K562 (cell line): ENCODE data around the gene HOXB6. TPM values are rescaled to one million over a fixed set of nuclear protein-coding genes. Genes with fewer than 3 reads are reported as not detected.

Experiments
- ATAC-seq: fragments of 200-7000 bp; cut with Tn5 transposase; 3 replicates; pipeline ENCODE4 v1.9.1; 2020; ENCODE audit warnings: moderate library complexity
- BruUV-seq: library from RNA; stranded (reverse); fragments of 400-500 nt; replicated peaks from 2 replicates; lab custom pipeline; 2021; lab: Mats Ljungman, UMichigan
- CTCF ChIA-PET: fragments of 300-600 bp; formaldehyde crosslinking; extraction: SDS; loops from one replicate; lab custom pipeline; 2021; ENCODE audit warnings: low intra/inter-chr PET ratio; lab: Yijun Ruan, JAX
- POLR2A ChIA-PET: fragments of 300-600, 350-650 bp; sonication (Branson Sonifier 250); formaldehyde crosslinking; extraction: SDS; loops from one replicate; lab custom pipeline; 2021; ENCODE audit warnings: antibody characterized with exemption, inconsistent platforms; lab: Yijun Ruan, JAX
- DNase-seq, 4 experiments: peaks; one replicate each; pipeline versions ENCODE4 v3.0.0 to v3.0.0-alpha.2; 2011 to 2018; ENCODE audit warnings: low spot score in 3 of 4, mixed read lengths in 3 of 4; ENCODE audit errors: extremely low read depth in 1 of 4
- FAIRE-seq: peaks from 2 replicates; lab custom pipeline; 2011; peaks lifted over from hg19 to GRCh38; lab: Jason Lieb, UNC
- H2AFZ ChIP-seq: 2 replicates; pipeline ENCODE4 v1.6.0; 2011; ENCODE audit warnings: low read depth, low read length, control low read depth, inconsistent platforms
- H3K27ac ChIP-seq: fragments of 200-600 bp; 3 replicates; pipeline ENCODE4 v1.8.0; 2011; ENCODE audit warnings: low read depth, mild to moderate bottlenecking, control low read depth, inconsistent platforms, low read length, moderate library complexity, mixed read lengths; ENCODE audit errors: extremely low read depth
- H3K27me3 ChIP-seq, 2 experiments: fragments of 300-600 bp in 1 of 2; 2 replicates in 1 of 2; 3 replicates in 1 of 2; pipeline versions ENCODE4 v1.6.0 to v1.8.0; 2011; ENCODE audit warnings: inconsistent platforms in 2 of 2, low read length in 2 of 2, mild to moderate bottlenecking in 1 of 2, mixed read lengths in 1 of 2, moderate library complexity in 1 of 2; ENCODE audit not compliant: control insufficient read depth in 2 of 2, insufficient read depth in 2 of 2
- H3K36me3 ChIP-seq: fragments of 300-600 bp; 3 replicates; pipeline ENCODE4 v1.8.0; 2011; ENCODE audit warnings: mild to moderate bottlenecking, low read length, inconsistent platforms; ENCODE audit not compliant: control insufficient read depth, insufficient read depth
- H3K4me1 ChIP-seq, 2 experiments: fragments of 200-600 bp in 1 of 2; replicated peaks in 1 of 2; 2 replicates in 1 of 2; 3 replicates in 1 of 2; pipeline versions ENCODE4 v1.5.1 to v1.8.0; 2011; ENCODE audit warnings: inconsistent platforms in 2 of 2, low read length in 2 of 2, mild to moderate bottlenecking in 1 of 2, mixed read lengths in 1 of 2, moderate library complexity in 1 of 2; ENCODE audit not compliant: control insufficient read depth in 2 of 2, insufficient read depth in 2 of 2
- H3K4me2 ChIP-seq: 2 replicates; pipeline ENCODE4 v1.6.1; 2011; ENCODE audit warnings: low read length, control low read depth, inconsistent platforms, mixed read lengths; ENCODE audit not compliant: insufficient read depth
- H3K4me3 ChIP-seq: fragments of 200-600 bp; sonication (generic), shearing (Covaris generic); 2 replicates; pipeline ENCODE4 v1.5.1; 2016; ENCODE audit warnings: control low read depth, inconsistent platforms
- H3K79me2 ChIP-seq: fragments of 200-600 bp; 3 replicates; pipeline ENCODE4 v1.8.0; 2011; ENCODE audit warnings: low read length, inconsistent platforms; ENCODE audit not compliant: control insufficient read depth, insufficient read depth
- H3K9ac ChIP-seq, 2 experiments: 2 replicates each; pipeline versions ENCODE4 v1.6.0 to v1.6.1; 2011; ENCODE audit warnings: low read depth in 2 of 2, low read length in 2 of 2, control low read depth in 1 of 2, inconsistent platforms in 1 of 2, mild to moderate bottlenecking in 1 of 2, mixed read lengths in 1 of 2; ENCODE audit not compliant: insufficient read depth in 1 of 2
- H3K9me1 ChIP-seq: one replicate; pipeline ENCODE4 v1.6.0; 2011; ENCODE audit warnings: inconsistent platforms, mild to moderate bottlenecking, low read length, moderate library complexity; ENCODE audit not compliant: control insufficient read depth, insufficient read depth
- H3K9me3 ChIP-seq: replicated peaks from 2 replicates; pipeline ENCODE4 v1.5.1; 2011; ENCODE audit warnings: low read depth, low read length, inconsistent platforms; ENCODE audit not compliant: control insufficient read depth, insufficient read depth
- H4K20me1 ChIP-seq: replicated peaks from 2 replicates; pipeline ENCODE4 v1.6.1; 2011; ENCODE audit warnings: low read length, inconsistent platforms, mixed read lengths; ENCODE audit not compliant: control insufficient read depth, insufficient read depth
- CBX5 ChIP-seq: IDR thresholded peaks from 2 replicates; pipeline ENCODE4 v1.6.1; 2014; ENCODE audit warnings: low read depth, borderline replicate concordance
- CTBP1 ChIP-seq: fragments of 450-650 bp; IDR thresholded peaks from 2 replicates; pipeline ENCODE4 v1.6.1; 2016; ENCODE audit warnings: borderline replicate concordance
- ILK ChIP-seq: fragments of 450-650 bp; IDR thresholded peaks from 2 replicates; pipeline ENCODE4 v1.6.1; 2016; ENCODE audit warnings: missing genetic modification characterization, low read depth, mild to moderate bottlenecking, missing compliant biosample characterization, moderate library complexity, borderline replicate concordance
- KLF13 ChIP-seq: fragments of 450-650 bp; IDR thresholded peaks from 2 replicates; pipeline ENCODE4 v1.6.1; 2016; ENCODE audit warnings: missing genetic modification characterization, low read depth, mild to moderate bottlenecking, missing compliant biosample characterization, moderate library complexity, borderline replicate concordance
- MAZ ChIP-seq, 2 experiments: fragments of 450-650 bp in 1 of 2; sonication (generic) in 1 of 2; formaldehyde crosslinking; IDR thresholded peaks in 1 of 2; conservative IDR thresholded peaks in 1 of 2; 2 replicates each; pipeline versions ENCODE4 v1.4.0 to v1.5.0; 2020; ENCODE audit warnings: mild to moderate bottlenecking in 1 of 2, missing genetic modification reagents in 1 of 2
- MBD2 ChIP-seq: sonication (generic); IDR thresholded peaks from 2 replicates; pipeline ENCODE4 v1.6.1; 2016; ENCODE audit warnings: low read depth, borderline replicate concordance
- STAT6 ChIP-seq: sonication (generic); formaldehyde crosslinking; IDR thresholded peaks from 2 replicates; pipeline ENCODE4 v1.8.1; 2023; ENCODE audit warnings: mild to moderate bottlenecking, missing genetic modification reagents
- THAP12 ChIP-seq: fragments of 250-450 bp; sonication (Bioruptor Pico); IDR thresholded peaks from 2 replicates; pipeline ENCODE4 v1.9.0; 2021; ENCODE audit warnings: mild to moderate bottlenecking, inconsistent platforms
- THRAP3 ChIP-seq: fragments of 450-650 bp; IDR thresholded peaks from 2 replicates; pipeline ENCODE4 v1.6.1; 2016; ENCODE audit warnings: mild to moderate bottlenecking, inconsistent platforms, borderline replicate concordance
- TRIM28 ChIP-seq: fragments of 450-650 bp; IDR thresholded peaks from 2 replicates; pipeline ENCODE4 v1.6.1; 2017
- ZNF77 ChIP-seq: fragments of 250-450 bp; sonication (Bioruptor Pico); IDR thresholded peaks from 2 replicates; pipeline ENCODE4 v1.5.0; 2020
- WGBS: fragments of 100-300 bp; shearing (Covaris generic); methylation state at CpG from one replicate; pipeline ENCODE4 v1.1.6; 2016; ENCODE audit warnings: low coverage, mixed read lengths; ENCODE audit not compliant: insufficient coverage; ENCODE audit errors: missing lambda C conversion rate; 5-methylcytosine and 5-hydroxymethylcytosine counted together
- in situ Hi-C: fragments of 300-500 bp; cut with MboI; formaldehyde crosslinking; loops from 4 replicates; pipeline ENCODE4 v1.15.0; 2018; ENCODE audit warnings: inconsistent platforms, mixed read lengths
- intact Hi-C: fragments of 100-400 bp; cut with micrococcal nuclease; formaldehyde crosslinking; loops from 2 replicates; pipeline ENCODE4 v1.14.2; 2022
- polyA plus RNA-seq, 8 experiments: library from polyadenylated mRNA; depleted of rRNA in 4 of 8; stranded (reverse) in 5 of 8; unstranded in 3 of 8; fragments of >200 nt; fragmentation: Nextera tagmentation in 2 of 8; fragmentation: Illumina TruSeq in 1 of 8; extraction: Ambion mirVana in 2 of 8; extraction: Trizol in 1 of 8; gene quantifications; 2 replicates each; pipeline versions ENCODE4 v1.2.1 to v1.2.3, GENCODE V29; 2011 to 2014; ENCODE audit warnings: inconsistent platforms in 1 of 8, missing spikeins in 1 of 8
- total RNA-seq, 7 experiments: library from RNA; depleted of rRNA in 6 of 7; stranded (reverse); fragments of >200 nt in 6 of 7; fragmentation: Illumina TruSeq in 2 of 7; extraction: Trizol in 2 of 7; gene quantifications; 2 replicates each; pipeline versions ENCODE4 v1.2.1 to v1.2.3, GENCODE V29; 2011 to 2021; ENCODE audit warnings: low replicate concordance in 1 of 7
- TF ChIP-seq, protein P1 (sequence below): sonication (generic); formaldehyde crosslinking; IDR thresholded peaks from 2 replicates; pipeline ENCODE4 v1.8.0; 2022; ENCODE audit warnings: mild to moderate bottlenecking, low read depth, missing genetic modification reagents
- TF ChIP-seq, protein P2 (sequence below): fragments of 250-450 bp; sonication (Bioruptor Pico); IDR thresholded peaks from 2 replicates; pipeline ENCODE4 v1.4.0; 2020; ENCODE audit warnings: borderline replicate concordance

HOXB6 gene
- total and polyA plus RNA-seq, 9 of the 15 experiments (the other 6 are each of a cell fraction or from before 2014, with no cell fraction given), result 1.2 to 14.8 (median 4.9) TPM

GRCh38 chr17:48629411-48629759 is 24.6 kb upstream of the HOXB6 start:
- WGBS, result 4% methylated on average over 5 of the region's 5 CpGs
- in situ Hi-C loops, result loop anchor here (10.0 kb wide), 1 partner anchor 595 kb away; the partner anchor contains the start of gene COPZ2
- Histone ChIP-seq H4K20me1 (peaks cover 7% of the 10 kb centered on the region; the same call in 1 of the 2 replicates), H3K9ac (peak overlapping the region; percentile 91 to 95), H3K4me3 (peak overlapping the region; percentile 97), H3K9me1 (no peaks in the 10 kb centered on the region), H3K79me2 (peaks cover 69% of the 10 kb centered on the region), H3K27ac (peak overlapping the region; percentile 97), H3K4me2 (peak overlapping the region; percentile 99), H3K9me3 (no peaks in the 10 kb centered on the region), H3K4me1 (peaks cover 31 to 73% of the 10 kb centered on the region in 2 experiments), H2AFZ (0 out of 2 replicates have a peak overlapping the region, but pooled peaks have one; percentile 73), H3K36me3 (peaks cover 6% of the 10 kb centered on the region; the same call in 1 of the 3 replicates), H3K27me3 (no peaks in the 10 kb centered on the region)
- no TSS peak for BruUV-seq
- CTCF ChIA-PET, result interaction anchor here (0.6 kb wide), 1 partner anchor 680 kb away, joined by 3 read pairs; no protein-coding TSS in a partner anchor
- intact Hi-C loops, result loop anchor here (5.0 kb wide), 1 partner anchor 368 kb away; the partner anchor contains the start of gene IGF2BP1
- DNase-seq (no peak), ATAC-seq (no peak), FAIRE-seq (no peak)
- POLR2A ChIA-PET, result interaction anchor here (0.6 to 2.4 kb wide), 5 partner anchors 8 to 39 kb away, joined by 3 to 14 read pairs (median 5); no protein-coding TSS in a partner anchor
- TF ChIP-seq THAP12 (no peak), THRAP3 (no peak), ZNF77 (CRISPR knock-in tag) (no peak), STAT6 (CRISPR knock-in tag) (no peak), CBX5 (no peak), TRIM28 (no peak), KLF13 (tag) (no peak), ILK (no peak), MAZ (CRISPR knock-in tag; conservative IDR thresholded peaks at IDR 0.05 in 1 of 2, IDR thresholded peaks at IDR 0.05 in 1 of 2) (peak; percentile 14 to 56; a peak in 1 of 4 replicates), CTBP1 (no peak), MBD2 (no peak)
- TF ChIP-seq, protein P1, sequence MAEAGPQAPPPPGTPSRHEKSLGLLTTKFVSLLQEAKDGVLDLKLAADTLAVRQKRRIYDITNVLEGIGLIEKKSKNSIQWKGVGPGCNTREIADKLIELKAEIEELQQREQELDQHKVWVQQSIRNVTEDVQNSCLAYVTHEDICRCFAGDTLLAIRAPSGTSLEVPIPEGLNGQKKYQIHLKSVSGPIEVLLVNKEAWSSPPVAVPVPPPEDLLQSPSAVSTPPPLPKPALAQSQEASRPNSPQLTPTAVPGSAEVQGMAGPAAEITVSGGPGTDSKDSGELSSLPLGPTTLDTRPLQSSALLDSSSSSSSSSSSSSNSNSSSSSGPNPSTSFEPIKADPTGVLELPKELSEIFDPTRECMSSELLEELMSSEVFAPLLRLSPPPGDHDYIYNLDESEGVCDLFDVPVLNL (CRISPR knock-in tag), result no peak
- TF ChIP-seq, protein P2, sequence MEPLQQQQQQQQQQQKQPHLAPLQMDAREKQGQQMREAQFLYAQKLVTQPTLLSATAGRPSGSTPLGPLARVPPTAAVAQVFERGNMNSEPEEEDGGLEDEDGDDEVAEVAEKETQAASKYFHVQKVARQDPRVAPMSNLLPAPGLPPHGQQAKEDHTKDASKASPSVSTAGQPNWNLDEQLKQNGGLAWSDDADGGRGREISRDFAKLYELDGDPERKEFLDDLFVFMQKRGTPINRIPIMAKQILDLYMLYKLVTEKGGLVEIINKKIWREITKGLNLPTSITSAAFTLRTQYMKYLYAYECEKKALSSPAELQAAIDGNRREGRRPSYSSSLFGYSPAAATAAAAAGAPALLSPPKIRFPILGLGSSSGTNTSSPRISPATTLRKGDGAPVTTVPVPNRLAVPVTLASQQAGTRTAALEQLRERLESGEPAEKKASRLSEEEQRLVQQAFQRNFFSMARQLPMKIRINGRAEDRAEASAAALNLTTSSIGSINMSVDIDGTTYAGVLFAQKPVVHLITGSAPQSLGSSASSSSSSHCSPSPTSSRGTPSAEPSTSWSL (CRISPR knock-in tag), result no peak
